ENCODE results near the gene HLA-E.

DNA sequence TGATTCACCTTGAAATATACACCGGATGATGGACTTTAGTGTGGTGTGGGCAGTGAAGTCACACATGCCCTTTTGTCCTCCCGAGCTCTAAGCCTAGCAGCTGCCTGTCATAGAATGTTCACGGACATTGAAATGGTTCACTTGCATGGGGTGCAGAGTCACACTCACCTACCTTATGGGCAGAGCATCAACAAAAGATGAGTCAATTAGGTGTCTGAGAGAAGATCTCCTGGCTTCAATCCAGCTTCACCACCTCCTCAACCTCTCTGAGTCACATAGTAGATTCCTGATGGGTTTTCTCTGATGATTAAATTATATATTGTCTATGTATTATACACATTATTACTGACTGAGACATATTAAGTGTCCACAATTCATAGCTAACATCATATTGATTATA, 48.1 kb upstream of the HLA-E start:
- TF ChIP-seq, protein P1, sequence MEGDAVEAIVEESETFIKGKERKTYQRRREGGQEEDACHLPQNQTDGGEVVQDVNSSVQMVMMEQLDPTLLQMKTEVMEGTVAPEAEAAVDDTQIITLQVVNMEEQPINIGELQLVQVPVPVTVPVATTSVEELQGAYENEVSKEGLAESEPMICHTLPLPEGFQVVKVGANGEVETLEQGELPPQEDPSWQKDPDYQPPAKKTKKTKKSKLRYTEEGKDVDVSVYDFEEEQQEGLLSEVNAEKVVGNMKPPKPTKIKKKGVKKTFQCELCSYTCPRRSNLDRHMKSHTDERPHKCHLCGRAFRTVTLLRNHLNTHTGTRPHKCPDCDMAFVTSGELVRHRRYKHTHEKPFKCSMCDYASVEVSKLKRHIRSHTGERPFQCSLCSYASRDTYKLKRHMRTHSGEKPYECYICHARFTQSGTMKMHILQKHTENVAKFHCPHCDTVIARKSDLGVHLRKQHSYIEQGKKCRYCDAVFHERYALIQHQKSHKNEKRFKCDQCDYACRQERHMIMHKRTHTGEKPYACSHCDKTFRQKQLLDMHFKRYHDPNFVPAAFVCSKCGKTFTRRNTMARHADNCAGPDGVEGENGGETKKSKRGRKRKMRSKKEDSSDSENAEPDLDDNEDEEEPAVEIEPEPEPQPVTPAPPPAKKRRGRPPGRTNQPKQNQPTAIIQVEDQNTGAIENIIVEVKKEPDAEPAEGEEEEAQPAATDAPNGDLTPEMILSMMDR (IDR thresholded peaks at IDR 0.05; ENCODE audit: insufficient read depth, low read length, poor library complexity, severe bottlenecking), result no peak
- no peak for TF ChIP-seq EZH2phosphoT487 (conservative IDR thresholded peaks at IDR 0.05; ENCODE audit: low read length)

Measured in SU-DHL-6 (cell line).